Left lobe of liver (tissue), 2 donors: Measurements from ENCODE around the gene TMEM200B. TPM values are rescaled to one million over a fixed set of nuclear protein-coding genes. Genes with fewer than 3 reads are reported as not detected.
"Not testable (repeated sequence)": the region's sequence is repeated elsewhere in the genome, so short reads cannot be mapped to it uniquely, and the experiment has no call there.

Source experiments
- ATAC-seq: fragments of 200-7000 bp; cut with Tn5 transposase; one replicate; pipeline ENCODE4 v1.9.1; 2020; ENCODE audit warnings: mild to moderate bottlenecking, moderate library complexity
- DNase-seq: peaks from one replicate; pipeline ENCODE4 v3.0.0-alpha.2; 2020; ENCODE audit warnings: low spot score
- total RNA-seq: library from RNA; stranded (reverse); gene quantifications from one replicate; pipeline ENCODE4 v1.2.1, GENCODE V29; 2021
- donor health status: DM: no; HTN: no; CAD: no; lungs with moderate emphysema.
- donor health status: DM: no; HTN: yes; CAD: no.

TMEM200B gene
- total RNA-seq, 1 donor from 2014 or later: 2.0 TPM

- DNase-seq (no peak), ATAC-seq (no peak)
Observed at GRCh38 chr1:29113413-29114117, 10.1 kb downstream of the TMEM200B start.

DNA sequence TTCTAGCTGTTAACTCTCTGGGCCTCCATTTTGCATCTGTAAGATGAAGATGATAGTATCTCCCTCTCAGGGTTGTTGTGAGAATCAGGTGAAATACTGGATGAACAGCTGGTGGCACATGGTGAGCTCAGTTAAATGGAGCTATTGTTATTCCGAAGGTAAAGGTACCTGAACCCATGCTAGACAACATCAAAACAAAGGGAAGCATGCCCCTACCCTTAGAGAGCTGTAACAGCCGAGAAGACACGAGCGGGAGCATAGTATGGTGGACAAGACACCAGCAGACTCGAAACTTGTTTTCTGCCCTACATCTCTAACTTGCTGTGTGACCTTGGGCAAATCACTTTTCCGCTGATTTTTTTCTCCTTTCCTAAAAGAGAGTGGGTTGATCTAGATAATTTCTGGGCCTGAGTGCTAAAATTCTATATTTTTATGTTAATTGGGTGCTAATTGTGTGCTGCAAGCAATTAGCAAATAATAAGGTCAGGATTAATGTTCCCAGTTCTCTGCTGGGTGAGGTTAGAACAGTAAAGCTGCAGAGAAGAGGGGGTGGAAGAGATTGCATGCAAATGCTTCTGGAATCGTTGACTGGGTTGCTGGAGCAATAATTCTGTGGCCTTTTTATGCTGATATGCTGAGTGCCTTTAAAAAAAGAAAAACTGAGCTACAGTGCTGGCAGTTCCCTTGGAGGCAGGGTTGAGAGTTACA lies 10.8 kb downstream of the TMEM200B start:
- DNase-seq (no peak), ATAC-seq (no peak)

DNA sequence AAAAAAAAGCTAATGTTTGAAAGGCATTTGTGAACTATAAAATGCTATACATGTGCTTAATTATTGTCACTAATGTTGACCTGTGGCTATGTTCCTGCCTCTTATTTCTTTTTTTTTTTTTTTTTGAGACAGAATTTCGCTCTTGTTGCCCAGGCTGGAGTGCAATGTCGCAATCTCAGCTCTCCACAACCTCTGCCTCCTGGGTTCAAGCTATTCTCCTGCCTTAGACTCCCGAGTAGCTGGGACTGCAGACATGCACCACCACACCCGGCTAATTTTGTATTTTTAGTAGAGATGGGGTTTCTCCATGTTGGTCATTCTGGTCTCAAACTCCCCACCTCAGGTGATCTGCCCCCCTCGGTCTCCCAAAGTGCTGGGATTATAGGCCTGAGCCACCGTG lies 15.7 kb downstream of the TMEM200B start:
- not testable (repeated sequence) for ATAC-seq, DNase-seq

- ATAC-seq (peak; percentile 95), DNase-seq (peak; percentile 68)
Observed at GRCh38 chr1:29105822-29106221, 17.9 kb downstream of the TMEM200B start.

DNA sequence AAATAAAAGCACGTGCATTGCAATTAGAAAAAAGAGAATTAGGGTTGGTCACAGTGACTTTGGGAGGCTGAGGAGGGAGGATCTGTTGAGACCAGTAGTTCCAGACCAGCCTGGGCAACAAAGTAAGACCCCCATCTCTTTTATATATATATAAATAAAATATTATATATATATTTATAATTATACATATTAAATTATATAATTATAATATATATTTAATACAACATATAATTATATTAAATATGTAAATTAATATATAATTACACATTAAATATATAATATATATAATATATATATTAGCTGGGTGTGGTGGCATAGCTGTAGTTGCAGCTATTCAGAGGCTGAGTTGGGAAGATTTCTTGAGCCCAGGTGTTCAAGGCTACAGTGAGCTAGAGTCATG lies 23.2 kb downstream of the TMEM200B start:
- no peak for ATAC-seq
- DNase-seq: no peak

DNA sequence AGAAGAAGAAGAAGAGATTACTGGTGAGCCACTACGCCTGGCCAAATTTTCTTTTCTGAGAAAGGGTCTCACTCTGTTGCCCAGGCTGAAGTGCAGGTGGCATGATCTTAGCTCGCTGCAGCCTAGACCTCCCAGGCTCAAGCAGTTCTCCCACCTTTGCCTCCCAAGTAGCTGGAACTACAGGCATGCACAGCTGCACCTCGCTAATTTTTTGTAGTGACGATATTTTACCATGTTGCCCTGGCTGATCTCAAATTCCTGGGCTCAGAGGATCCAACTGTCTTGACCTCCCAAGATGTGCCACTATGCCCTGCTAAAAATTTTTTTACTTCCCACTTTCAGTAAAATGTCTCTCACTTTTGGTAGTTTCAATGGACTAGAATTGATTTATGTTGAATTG lies 24.4 kb downstream of the TMEM200B start:
- ATAC-seq: no peak
- no peak for DNase-seq

DNA sequence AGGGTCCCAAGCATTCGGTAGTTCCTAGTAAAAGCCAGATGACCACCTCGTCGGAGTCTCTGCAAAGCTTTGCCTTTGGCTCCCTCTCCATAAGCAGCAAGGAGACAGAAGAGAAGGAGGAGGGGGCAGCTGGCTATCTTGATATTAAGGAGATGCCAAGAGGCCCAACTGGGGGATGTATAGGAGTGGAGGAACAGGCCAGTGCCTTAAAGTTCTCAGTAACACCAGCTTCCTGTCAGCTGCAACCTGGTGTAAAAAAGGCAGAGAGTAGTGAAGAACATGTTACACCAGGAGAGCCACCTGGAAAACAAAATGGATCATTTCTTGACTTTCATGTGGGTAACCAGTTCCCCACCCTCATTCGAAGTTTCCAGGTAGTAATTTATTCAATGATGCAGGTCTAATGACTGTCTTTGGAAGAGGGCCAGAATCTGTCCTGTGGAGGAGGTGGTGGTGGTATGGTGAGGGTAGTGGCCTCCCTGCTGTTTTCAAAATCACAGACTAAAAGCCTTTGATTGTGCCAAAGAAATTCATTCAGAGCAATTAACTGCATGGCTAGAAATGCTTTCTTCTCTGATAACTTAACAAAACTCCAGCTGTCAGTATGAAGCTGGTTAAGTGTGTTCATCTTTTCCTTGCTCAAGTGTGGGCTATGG lies 27.3 kb downstream of the TMEM200B start:
- ATAC-seq (no peak), DNase-seq (no peak)

DNA sequence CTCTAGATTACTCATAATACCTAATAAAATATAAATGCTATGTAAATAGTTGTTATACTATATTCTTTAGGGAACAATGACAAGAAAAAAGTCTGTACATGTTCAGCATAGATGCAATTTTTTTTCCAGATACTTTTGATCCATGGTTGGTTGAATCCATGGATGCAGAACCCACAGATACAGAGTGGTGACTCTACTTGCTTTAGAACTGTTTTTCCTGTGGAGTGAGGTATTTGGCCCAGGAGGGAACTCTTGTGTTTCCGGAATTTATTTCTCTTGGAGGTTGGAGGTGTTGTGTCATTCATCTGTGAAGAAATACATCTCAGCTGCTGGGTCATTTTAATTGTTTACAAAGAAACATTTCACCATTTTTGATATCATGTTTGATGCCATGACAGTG lies 28.7 kb downstream of the TMEM200B start:
- DNase-seq (no peak), ATAC-seq (no peak)

DNA sequence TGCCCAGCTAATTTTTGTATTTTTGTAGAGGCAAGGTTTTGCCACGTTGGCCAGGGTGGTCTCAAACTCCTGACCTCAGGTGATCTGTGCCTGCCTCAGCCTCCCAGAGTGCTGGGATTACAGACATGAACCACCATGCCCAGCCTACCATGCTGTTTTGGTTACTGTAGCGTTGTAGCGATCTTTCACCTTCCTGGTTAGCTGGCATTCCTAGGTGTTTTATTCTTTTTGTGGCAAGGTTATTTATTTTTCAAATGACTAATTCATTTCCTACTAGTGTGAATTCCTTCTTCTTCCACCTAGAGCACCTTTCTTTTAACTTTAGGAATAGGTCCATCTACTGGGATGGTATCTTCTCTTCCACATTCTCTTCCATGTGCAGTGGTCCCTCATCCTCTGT lies 29.3 kb downstream of the TMEM200B start:
- DNase-seq: no peak
- no peak for ATAC-seq

GRCh38 chr1:29092704-29093103 lies 31.0 kb downstream of the TMEM200B start:
- not testable (repeated sequence) for ATAC-seq, DNase-seq

GRCh38 chr1:29090937-29091618 lies 32.6 kb downstream of the TMEM200B start:
- DNase-seq: no peak
- ATAC-seq: peak; percentile 62

GRCh38 chr1:29084196-29084521 lies 39.5 kb downstream of the TMEM200B start:
- no peak for DNase-seq
- no peak for ATAC-seq

GRCh38 chr1:29083317-29084195 lies 40.1 kb downstream of the TMEM200B start:
- DNase-seq: no peak

DNA sequence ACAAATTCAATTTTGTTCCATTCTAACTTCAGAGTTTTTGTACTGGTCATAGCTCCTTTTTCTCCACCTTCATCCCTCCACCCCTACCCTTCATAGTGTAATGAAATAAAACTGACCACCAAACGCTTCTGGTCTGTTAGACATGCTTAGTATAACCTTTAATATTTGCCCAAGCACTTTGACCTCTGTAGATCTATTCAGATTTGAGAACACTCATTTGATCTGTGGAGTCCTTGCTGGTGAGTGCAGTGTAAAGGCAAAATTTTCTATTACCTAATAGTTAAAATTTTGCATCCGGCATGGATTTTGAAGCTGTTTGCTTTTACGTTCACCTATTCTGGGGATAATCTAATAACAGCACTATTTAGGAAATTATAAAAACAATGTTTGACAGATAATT lies 41.2 kb downstream of the TMEM200B start:
- no peak for DNase-seq

More at GRCh38 chr1:29083317-29084195, 40.1 kb downstream of the TMEM200B start:
- no peak for ATAC-seq

DNA sequence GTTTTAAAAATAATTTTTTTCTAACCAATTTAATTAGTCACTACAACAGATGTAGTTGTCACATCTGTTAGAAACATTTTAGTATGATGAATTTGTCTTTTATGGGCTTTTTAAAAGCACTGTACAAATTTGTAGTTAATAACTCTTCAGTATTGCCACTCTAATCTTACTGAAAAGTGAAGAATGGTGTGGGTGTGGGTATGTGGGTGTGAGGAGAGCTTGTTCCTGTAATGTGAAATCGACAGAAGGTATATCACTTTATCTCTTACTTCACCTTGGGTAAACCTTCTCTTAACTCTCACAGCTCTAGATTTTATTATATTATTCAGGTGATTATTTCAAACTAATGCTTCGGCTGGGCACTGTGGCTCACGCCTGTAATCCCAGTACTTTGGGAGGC lies 42.5 kb downstream of the TMEM200B start:
- ATAC-seq: no peak
- DNase-seq: no peak

More for the DNA sequence above, 41.2 kb downstream of the TMEM200B start:
- peak; percentile 94 for ATAC-seq

GRCh38 chr1:29079916-29080629 lies 43.6 kb downstream of the TMEM200B start:
- ATAC-seq: peak; percentile 13

DNA sequence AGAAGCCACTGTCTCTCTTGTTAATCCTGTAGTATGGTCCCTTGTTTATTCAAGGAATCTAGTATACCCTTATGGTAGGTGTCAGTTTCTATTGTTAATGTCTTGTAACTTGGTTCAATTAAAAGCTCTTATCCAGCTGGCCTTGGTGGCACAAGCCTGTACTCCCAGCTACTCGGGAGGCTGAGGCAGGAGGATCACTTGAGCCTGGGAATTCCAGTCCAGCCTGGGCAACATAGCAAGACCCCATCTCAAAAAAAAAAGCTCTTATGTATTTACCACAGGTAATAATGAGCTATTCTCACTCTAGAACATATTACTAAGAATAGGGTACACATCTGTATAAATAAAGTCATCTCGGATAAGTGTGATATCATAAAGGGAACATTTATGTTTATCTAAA lies 46.5 kb downstream of the TMEM200B start:
- DNase-seq (no peak), ATAC-seq (no peak)

More at GRCh38 chr1:29079916-29080629, 43.6 kb downstream of the TMEM200B start:
- not testable (repeated sequence) for DNase-seq
